SK-N-SH (cell line): Measurements from ENCODE around the gene DEAF1. TPM values are rescaled to one million over a fixed set of nuclear protein-coding genes. Genes with fewer than 3 reads are reported as not detected.
A peak's percentile ranks its signal among the peaks of the same experiment; 100 is the strongest.

Experiments used
- CTCF ChIA-PET: fragments of 300-600, 350-600 bp; formaldehyde crosslinking; extraction: SDS; loops from one replicate; lab custom pipeline; 2021; lab: Yijun Ruan, JAX
- POLR2A ChIA-PET: fragments of 350-600 bp; sonication (Branson Sonifier 250); formaldehyde crosslinking; extraction: SDS; loops from one replicate; lab custom pipeline; 2020; ENCODE audit warnings: antibody characterized with exemption, inconsistent platforms; lab: Yijun Ruan, JAX
- DNase-seq: peaks from one replicate; pipeline ENCODE4 v3.0.0; 2012
- H2AFZ ChIP-seq: fragments of 200-600 bp; sonication (generic); 2 replicates; pipeline ENCODE4 v1.8.1; 2016; ENCODE audit warnings: antibody characterized with exemption, mild to moderate bottlenecking, low read depth
- H3F3A ChIP-seq: fragments of 200-600 bp; sonication (generic); replicated peaks from 2 replicates; pipeline ENCODE3; 2016; ENCODE audit warnings: antibody characterized with exemption, mild to moderate bottlenecking; ENCODE audit not compliant: insufficient read depth
- H3K27ac ChIP-seq, 2 experiments: fragments of 200-500 bp in 1 of 2; fragments of 200-600 bp in 1 of 2; sonication (Bioruptor generic) in 1 of 2; sonication (generic), shearing (Covaris generic) in 1 of 2; 2 replicates each; pipeline versions ENCODE4 v1.5.1 to v1.6.1; 2014 to 2016; ENCODE audit warnings: low read depth in 2 of 2, inconsistent platforms in 1 of 2, low read length in 1 of 2, mild to moderate bottlenecking in 1 of 2, mixed read lengths in 1 of 2
- H3K27me3 ChIP-seq: fragments of 200-600 bp; sonication (generic), shearing (Covaris generic); 2 replicates; pipeline ENCODE4 v1.6.1; 2016; ENCODE audit warnings: mixed run types; ENCODE audit not compliant: insufficient read depth
- H3K36me3 ChIP-seq, 2 experiments: fragments of 200-500 bp in 1 of 2; fragments of 200-600 bp in 1 of 2; sonication (Bioruptor generic) in 1 of 2; sonication (generic) in 1 of 2; replicated peaks in 1 of 2; 2 replicates each; pipeline versions ENCODE3 to v1.5.1; 2014 to 2016; ENCODE audit warnings: low read length in 1 of 2, mild to moderate bottlenecking in 1 of 2; ENCODE audit not compliant: insufficient read depth in 2 of 2, control insufficient read depth in 1 of 2
- H3K4me1 ChIP-seq, 2 experiments: fragments of 200-500 bp in 1 of 2; fragments of 200-600 bp in 1 of 2; sonication (Bioruptor generic) in 1 of 2; sonication (generic), shearing (Covaris generic) in 1 of 2; 2 replicates each; pipeline versions ENCODE4 v1.5.1 to v1.6.1; 2014 to 2016; ENCODE audit warnings: low read depth in 1 of 2, low read length in 1 of 2, mixed run types in 1 of 2; ENCODE audit not compliant: insufficient read depth in 2 of 2, control insufficient read depth in 1 of 2
- H3K4me2 ChIP-seq: fragments of 200-600 bp; sonication (generic), shearing (Covaris generic); 2 replicates; pipeline ENCODE4 v1.6.1; 2017; ENCODE audit warnings: mixed run types
- H3K4me3 ChIP-seq, 2 experiments: fragments of 200-500 bp in 1 of 2; fragments of 200-600 bp in 1 of 2; sonication (Bioruptor generic) in 1 of 2; sonication (generic), shearing (Covaris generic) in 1 of 2; 2 replicates each; pipeline versions ENCODE4 v1.5.1 to v1.8.1; 2014 to 2016; ENCODE audit warnings: low read depth in 2 of 2, inconsistent platforms in 1 of 2, low read length in 1 of 2, mild to moderate bottlenecking in 1 of 2, mixed read lengths in 1 of 2, moderate library complexity in 1 of 2
- H3K79me2 ChIP-seq: fragments of 200-600 bp; sonication (generic); 2 replicates; pipeline ENCODE4 v1.8.1; 2017; ENCODE audit warnings: mild to moderate bottlenecking; ENCODE audit not compliant: insufficient read depth
- H3K9ac ChIP-seq: fragments of 200-600 bp; sonication (generic); 2 replicates; pipeline ENCODE4 v1.6.1; 2017; ENCODE audit warnings: mixed run types
- H3K9me2 ChIP-seq: fragments of 200-600 bp; sonication (generic); 2 replicates; pipeline ENCODE4 v1.6.1; 2017; ENCODE audit warnings: mixed run types
- H3K9me3 ChIP-seq: fragments of 200-600 bp; sonication (generic); 2 replicates; pipeline ENCODE4 v1.6.1; 2017; ENCODE audit warnings: mixed run types, mild to moderate bottlenecking, moderate library complexity
- H4K20me1 ChIP-seq: fragments of 200-600 bp; sonication (generic); 2 replicates; pipeline ENCODE4 v1.6.1; 2017; ENCODE audit warnings: mild to moderate bottlenecking, mixed run types; ENCODE audit not compliant: insufficient read depth
- ELF1 ChIP-seq: IDR thresholded peaks from 2 replicates; pipeline ENCODE4 v1.4.0; 2012
- EP300 ChIP-seq, 2 experiments: IDR thresholded peaks; 2 replicates each; pipeline versions ENCODE4 v1.4.0 to v1.6.1; 2012; ENCODE audit warnings: borderline replicate concordance in 1 of 2, low read depth in 1 of 2, low read length in 1 of 2
- EZH2phosphoT487 ChIP-seq: fragments of 200-600 bp; sonication (generic); IDR thresholded peaks from 2 replicates; pipeline ENCODE4 v1.6.1; 2017; ENCODE audit warnings: low read depth, mixed run types, mild to moderate bottlenecking, antibody characterized with exemption, moderate library complexity, borderline replicate concordance
- FOXJ3 ChIP-seq: sonication (generic); formaldehyde crosslinking; IDR thresholded peaks from 2 replicates; pipeline ENCODE4 v1.5.1; 2020; ENCODE audit warnings: mild to moderate bottlenecking, missing genetic modification reagents
- FOXM1 ChIP-seq: IDR thresholded peaks from 2 replicates; pipeline ENCODE4 v1.4.0; 2012; ENCODE audit warnings: low read depth, mild to moderate bottlenecking
- JUND ChIP-seq: IDR thresholded peaks from 2 replicates; pipeline ENCODE4 v1.4.0; 2012
- MEF2A ChIP-seq: IDR thresholded peaks from 2 replicates; pipeline ENCODE4 v1.4.0; 2012; ENCODE audit warnings: low read depth, borderline replicate concordance
- NFIC ChIP-seq: IDR thresholded peaks from 2 replicates; pipeline ENCODE4 v1.4.0; 2012; ENCODE audit warnings: borderline replicate concordance
- NRF1 ChIP-seq: IDR thresholded peaks from 2 replicates; pipeline ENCODE4 v1.6.1; 2012; ENCODE audit warnings: low read depth, mild to moderate bottlenecking, low read length
- TAF1 ChIP-seq: IDR thresholded peaks from 2 replicates; pipeline ENCODE4 v1.6.1; 2012; ENCODE audit warnings: low read depth, mild to moderate bottlenecking, low read length, moderate library complexity, borderline replicate concordance
- USF1 ChIP-seq: IDR thresholded peaks from 2 replicates; pipeline ENCODE4 v1.4.0; 2012; ENCODE audit warnings: low read depth, borderline replicate concordance
- USF2 ChIP-seq: fragments of 150-350 bp; IDR thresholded peaks from 2 replicates; pipeline ENCODE4 v1.6.1; 2017; ENCODE audit warnings: antibody characterized with exemption, low read length, low read depth, borderline replicate concordance
- WGBS: methylation state at CpG from one replicate; pipeline ENCODE4 v1.1.6; 2017; ENCODE audit warnings: low lambda C conversion rate; 5-methylcytosine and 5-hydroxymethylcytosine counted together
- polyA plus RNA-seq, 3 experiments: library from polyadenylated mRNA; depleted of rRNA; stranded (reverse); fragments of >200 nt; gene quantifications; 2 replicates each; pipeline ENCODE4 v1.2.3, GENCODE V29; 2012
- TF ChIP-seq, protein P1 (sequence below): fragments of 200-600 bp; sonication (generic); IDR thresholded peaks from 2 replicates; pipeline ENCODE4 v1.6.1; 2017; ENCODE audit warnings: antibody characterized with exemption, mild to moderate bottlenecking, moderate library complexity
- TF ChIP-seq, protein P2 (sequence below): IDR thresholded peaks from 2 replicates; pipeline ENCODE4; 2012
- TF ChIP-seq, protein P3 (sequence below): IDR thresholded peaks from 2 replicates; pipeline ENCODE4 v1.4.0; 2012; ENCODE audit warnings: low read depth

DEAF1 gene
- polyA plus RNA-seq, 1 of the 3 experiments (the other 2 are of a cell fraction): 40.6 TPM

- DNase-seq: peak; percentile 68
- WGBS: 81% methylated on average over 11 of the region's 30 CpGs
- peaks cover 0 to 2% of the 10 kb centered on the region in 2 experiments; a peak in 1 of 4 replicates for H3K4me1 ChIP-seq
- POLR2A ChIA-PET: interaction anchor here (1.1 kb wide), 1 partner anchor 11 kb away, joined by 6 read pairs; the partner anchor contains the start of gene TMEM80
- H3K36me3 ChIP-seq: no peaks in the 10 kb centered on the region
- no peaks in the 10 kb centered on the region for H3K9me2 ChIP-seq
- H3F3A ChIP-seq: no peaks in the 10 kb centered on the region
- no peak overlapping the region for H3K9ac ChIP-seq
- no peak overlapping the region for H3K4me2 ChIP-seq
- H2AFZ ChIP-seq: no peak overlapping the region
- H4K20me1 ChIP-seq: no peaks in the 10 kb centered on the region
- no peak overlapping the region for H3K27ac ChIP-seq
- no peaks in the 10 kb centered on the region for H3K9me3 ChIP-seq
- no peak overlapping the region for H3K4me3 ChIP-seq
- no peak for TF ChIP-seq USF2
- TF ChIP-seq FOXJ3: no peak
- no peak for TF ChIP-seq NFIC
- TF ChIP-seq ELF1: no peak
- no peak for TF ChIP-seq EZH2phosphoT487
- TF ChIP-seq, protein P1, sequence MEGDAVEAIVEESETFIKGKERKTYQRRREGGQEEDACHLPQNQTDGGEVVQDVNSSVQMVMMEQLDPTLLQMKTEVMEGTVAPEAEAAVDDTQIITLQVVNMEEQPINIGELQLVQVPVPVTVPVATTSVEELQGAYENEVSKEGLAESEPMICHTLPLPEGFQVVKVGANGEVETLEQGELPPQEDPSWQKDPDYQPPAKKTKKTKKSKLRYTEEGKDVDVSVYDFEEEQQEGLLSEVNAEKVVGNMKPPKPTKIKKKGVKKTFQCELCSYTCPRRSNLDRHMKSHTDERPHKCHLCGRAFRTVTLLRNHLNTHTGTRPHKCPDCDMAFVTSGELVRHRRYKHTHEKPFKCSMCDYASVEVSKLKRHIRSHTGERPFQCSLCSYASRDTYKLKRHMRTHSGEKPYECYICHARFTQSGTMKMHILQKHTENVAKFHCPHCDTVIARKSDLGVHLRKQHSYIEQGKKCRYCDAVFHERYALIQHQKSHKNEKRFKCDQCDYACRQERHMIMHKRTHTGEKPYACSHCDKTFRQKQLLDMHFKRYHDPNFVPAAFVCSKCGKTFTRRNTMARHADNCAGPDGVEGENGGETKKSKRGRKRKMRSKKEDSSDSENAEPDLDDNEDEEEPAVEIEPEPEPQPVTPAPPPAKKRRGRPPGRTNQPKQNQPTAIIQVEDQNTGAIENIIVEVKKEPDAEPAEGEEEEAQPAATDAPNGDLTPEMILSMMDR: no peak
- TF ChIP-seq, protein P2, sequence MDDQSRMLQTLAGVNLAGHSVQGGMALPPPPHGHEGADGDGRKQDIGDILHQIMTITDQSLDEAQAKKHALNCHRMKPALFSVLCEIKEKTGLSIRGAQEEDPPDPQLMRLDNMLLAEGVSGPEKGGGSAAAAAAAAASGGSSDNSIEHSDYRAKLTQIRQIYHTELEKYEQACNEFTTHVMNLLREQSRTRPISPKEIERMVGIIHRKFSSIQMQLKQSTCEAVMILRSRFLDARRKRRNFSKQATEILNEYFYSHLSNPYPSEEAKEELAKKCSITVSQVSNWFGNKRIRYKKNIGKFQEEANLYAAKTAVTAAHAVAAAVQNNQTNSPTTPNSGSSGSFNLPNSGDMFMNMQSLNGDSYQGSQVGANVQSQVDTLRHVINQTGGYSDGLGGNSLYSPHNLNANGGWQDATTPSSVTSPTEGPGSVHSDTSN: no peak
- TF ChIP-seq FOXM1: no peak
- no peak for TF ChIP-seq NRF1
- TF ChIP-seq TAF1: no peak
- no peak for TF ChIP-seq JUND
- no peak for TF ChIP-seq EP300 (IDR thresholded peaks at IDR 0.05; ENCODE audit: borderline replicate concordance in 1 of 2, low read depth in 1 of 2, low read length in 1 of 2)
- TF ChIP-seq MEF2A: no peak
- TF ChIP-seq, protein P3, sequence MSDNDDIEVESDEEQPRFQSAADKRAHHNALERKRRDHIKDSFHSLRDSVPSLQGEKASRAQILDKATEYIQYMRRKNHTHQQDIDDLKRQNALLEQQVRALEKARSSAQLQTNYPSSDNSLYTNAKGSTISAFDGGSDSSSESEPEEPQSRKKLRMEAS: no peak
- TF ChIP-seq USF1: no peak
- CTCF ChIA-PET: interaction anchor here (0.8 to 2.7 kb wide), 7 partner anchors 10 to 45 kb away, joined by 3 to 9 read pairs (median 3); partner anchors contain the start of genes DEAF1 and TMEM80
- H3K79me2 ChIP-seq: no peaks in the 10 kb centered on the region
- no peaks in the 10 kb centered on the region for H3K27me3 ChIP-seq
Measured at GRCh38 chr11:706957-707816, 12.2 kb upstream of the DEAF1 start.
